ENCODE results near the gene NUP98.
"Not testable (repeated sequence)": the region's sequence is repeated elsewhere in the genome, so short reads cannot be mapped to it uniquely, and the experiment has no call there.

NUP98 gene

DNA sequence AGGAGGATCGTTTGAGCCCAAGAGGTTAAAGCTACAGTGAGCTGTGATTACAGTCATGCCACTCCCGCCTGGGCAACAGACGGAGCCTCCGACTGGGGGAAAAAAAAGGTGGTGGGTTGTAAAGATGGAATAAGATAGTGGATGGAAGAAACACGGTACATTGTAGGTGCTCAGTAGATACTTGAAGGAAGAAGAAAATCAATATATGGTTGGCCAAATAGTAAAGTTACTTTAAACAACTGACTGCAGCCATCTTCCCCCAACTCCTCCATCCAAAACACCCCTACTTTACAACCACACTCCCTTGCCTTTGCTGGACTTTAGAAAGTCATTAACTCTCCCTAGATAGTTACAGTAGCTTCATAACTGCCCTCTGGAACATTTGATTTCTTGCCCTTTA, 2.5 kb upstream of the NUP98 start:
- no peak overlapping the region for H3K4me3 ChIP-seq (replicated peaks; ENCODE audit: low read depth, low read length)
- TF ChIP-seq, protein P1, sequence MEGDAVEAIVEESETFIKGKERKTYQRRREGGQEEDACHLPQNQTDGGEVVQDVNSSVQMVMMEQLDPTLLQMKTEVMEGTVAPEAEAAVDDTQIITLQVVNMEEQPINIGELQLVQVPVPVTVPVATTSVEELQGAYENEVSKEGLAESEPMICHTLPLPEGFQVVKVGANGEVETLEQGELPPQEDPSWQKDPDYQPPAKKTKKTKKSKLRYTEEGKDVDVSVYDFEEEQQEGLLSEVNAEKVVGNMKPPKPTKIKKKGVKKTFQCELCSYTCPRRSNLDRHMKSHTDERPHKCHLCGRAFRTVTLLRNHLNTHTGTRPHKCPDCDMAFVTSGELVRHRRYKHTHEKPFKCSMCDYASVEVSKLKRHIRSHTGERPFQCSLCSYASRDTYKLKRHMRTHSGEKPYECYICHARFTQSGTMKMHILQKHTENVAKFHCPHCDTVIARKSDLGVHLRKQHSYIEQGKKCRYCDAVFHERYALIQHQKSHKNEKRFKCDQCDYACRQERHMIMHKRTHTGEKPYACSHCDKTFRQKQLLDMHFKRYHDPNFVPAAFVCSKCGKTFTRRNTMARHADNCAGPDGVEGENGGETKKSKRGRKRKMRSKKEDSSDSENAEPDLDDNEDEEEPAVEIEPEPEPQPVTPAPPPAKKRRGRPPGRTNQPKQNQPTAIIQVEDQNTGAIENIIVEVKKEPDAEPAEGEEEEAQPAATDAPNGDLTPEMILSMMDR (IDR thresholded peaks at IDR 0.05; ENCODE audit: low read length, missing control alignments) = no peak

DNA sequence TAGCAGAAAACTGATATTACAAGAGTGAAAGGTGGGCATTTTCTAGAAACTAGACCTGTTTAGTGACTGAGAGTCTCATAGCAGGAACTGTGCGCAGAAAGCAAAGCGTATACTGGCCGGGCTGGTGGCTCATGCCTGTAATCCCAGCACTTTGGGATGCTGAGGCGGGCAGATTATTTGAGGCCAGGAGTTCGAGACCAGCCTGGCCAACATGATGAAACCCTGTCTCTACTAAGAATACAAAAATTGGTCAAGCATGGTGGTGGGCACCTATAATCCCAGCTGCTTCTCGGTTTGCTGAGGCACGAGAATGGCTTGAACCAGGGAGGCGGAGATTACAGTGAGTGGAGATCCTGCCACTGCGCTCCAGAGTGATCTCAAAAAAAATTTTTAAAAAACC, 1.8 kb upstream of the NUP98 start:
- TF ChIP-seq, protein P1 (IDR thresholded peaks at IDR 0.05; ENCODE audit: low read length, missing control alignments) = no peak
- DNase-seq (ENCODE audit: low read depth) = no peak
- H3K4me3 ChIP-seq (replicated peaks; ENCODE audit: low read depth, low read length) = no peak overlapping the region

More for the DNA sequence above, 2.5 kb upstream of the NUP98 start:
- DNase-seq (ENCODE audit: low read depth) = no peak

DNA sequence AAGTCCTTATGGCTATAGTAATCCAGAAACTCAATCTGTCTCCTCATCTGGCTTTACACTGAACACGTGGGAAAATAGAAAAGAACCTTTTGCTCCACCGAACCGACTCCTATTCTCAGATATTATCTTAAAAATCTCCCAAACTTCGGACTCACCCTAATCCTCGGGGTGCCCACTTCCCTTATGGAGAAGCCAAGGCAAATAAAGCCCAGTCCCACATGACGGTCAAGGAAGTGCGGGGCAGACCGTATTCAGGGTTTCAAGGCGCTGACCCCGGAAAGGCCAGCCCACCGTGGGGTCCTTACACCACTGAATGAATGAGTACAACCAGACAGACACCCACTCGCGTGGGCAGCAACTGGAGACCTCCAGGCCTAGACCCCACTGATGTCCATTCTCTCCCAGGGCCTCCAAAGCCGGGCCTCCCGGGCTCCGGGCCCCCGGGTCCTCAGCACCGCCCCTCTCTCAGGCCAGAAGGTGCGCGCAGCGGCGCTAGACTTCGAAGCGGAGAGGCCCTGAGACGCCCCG, 489 bp downstream of the NUP98 start:
- TF ChIP-seq, protein P1 (IDR thresholded peaks at IDR 0.05; ENCODE audit: low read length, missing control alignments) = no peak
- peak; percentile 5 for DNase-seq (ENCODE audit: low read depth)
- H3K4me3 ChIP-seq (replicated peaks; ENCODE audit: low read depth, low read length) = peak overlapping the region; percentile 82

DNA sequence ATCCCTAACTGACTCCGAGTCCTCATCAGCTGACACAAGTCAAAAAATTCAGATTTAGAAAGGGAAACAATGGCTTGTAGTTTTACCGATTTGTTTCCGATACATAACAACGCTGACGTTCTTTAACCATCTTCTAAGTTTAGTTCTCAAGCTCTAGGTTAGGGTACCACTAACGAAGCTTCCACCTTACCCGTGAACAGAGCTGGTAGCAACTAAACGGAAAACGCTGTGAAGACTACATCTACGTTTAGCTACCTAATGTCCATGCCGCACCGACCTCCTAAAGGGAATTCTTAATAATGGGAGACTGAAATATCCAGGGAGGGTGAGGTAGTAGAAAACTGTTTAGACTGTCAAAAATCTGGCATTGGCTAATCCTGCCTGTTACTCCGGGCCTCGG, 1.0 kb downstream of the NUP98 start:
- H3K4me3 ChIP-seq (replicated peaks; ENCODE audit: low read depth, low read length) = peak overlapping the region; percentile 82
- DNase-seq (ENCODE audit: low read depth) = no peak
- TF ChIP-seq, protein P1 (IDR thresholded peaks at IDR 0.05; ENCODE audit: low read length, missing control alignments) = no peak

DNA sequence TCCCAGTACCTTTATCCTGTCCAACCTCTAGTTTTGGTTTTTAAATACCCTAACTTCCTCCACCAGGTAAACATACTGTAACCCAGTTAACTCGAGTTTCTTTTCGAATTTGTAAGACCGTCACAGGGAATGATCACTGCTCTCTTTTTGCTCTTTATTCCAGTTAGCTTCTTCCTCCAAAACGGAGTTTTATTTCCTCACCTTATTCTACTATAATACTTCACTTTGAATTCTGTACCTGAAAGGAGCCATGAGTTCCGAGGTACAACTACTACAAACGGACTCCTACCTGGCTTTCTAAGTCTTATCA, 1.4 kb downstream of the NUP98 start:
- TF ChIP-seq, protein P1 (IDR thresholded peaks at IDR 0.05; ENCODE audit: low read length, missing control alignments) = no peak
- DNase-seq (ENCODE audit: low read depth) = no peak
- peak overlapping the region; percentile 82 for H3K4me3 ChIP-seq (replicated peaks; ENCODE audit: low read depth, low read length)

DNA sequence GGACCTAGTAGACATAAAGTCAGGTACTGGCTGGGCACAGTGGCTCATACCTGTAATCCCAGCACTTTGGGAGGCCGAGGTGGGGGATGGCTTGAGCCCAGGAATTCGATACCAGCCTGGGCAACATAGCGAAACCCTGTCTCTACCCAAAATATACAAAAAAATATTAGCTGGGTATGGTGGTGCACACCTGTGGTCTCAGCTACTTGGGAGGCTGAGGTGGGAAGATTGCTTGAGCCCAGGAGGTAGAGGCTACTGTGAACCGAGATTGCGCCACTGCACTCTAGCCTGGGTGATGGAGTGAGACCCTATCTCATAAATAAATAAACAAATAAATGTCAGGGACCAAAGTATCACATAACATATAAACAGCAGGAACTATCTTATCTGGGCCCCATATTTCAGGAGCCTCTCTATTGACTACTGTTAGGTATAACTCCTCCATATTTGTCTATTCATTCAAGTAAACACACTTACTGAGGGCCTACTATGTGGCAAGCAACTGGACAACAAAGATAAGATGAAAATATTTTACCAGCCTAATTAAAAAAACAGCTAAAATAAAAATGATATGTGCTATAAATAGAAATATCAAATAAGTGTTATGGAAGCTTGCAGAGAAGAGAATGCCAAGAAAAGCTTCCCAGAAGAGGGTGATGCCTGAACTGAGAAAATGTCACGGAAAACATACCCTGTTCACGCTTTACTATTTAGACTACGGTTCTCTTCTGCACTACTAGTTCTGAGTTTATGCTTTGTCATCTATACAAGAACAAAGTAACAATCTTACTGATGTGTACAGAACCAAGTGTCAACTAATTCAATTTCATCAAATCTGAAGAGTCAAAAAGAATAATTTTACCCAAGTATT, 2.0 kb downstream of the NUP98 start:
- H3K4me3 ChIP-seq (replicated peaks; ENCODE audit: low read depth, low read length) = peak overlapping the region; percentile 82
- TF ChIP-seq, protein P1 (IDR thresholded peaks at IDR 0.05; ENCODE audit: low read length, missing control alignments) = no peak
- DNase-seq (ENCODE audit: low read depth) = no peak

DNA sequence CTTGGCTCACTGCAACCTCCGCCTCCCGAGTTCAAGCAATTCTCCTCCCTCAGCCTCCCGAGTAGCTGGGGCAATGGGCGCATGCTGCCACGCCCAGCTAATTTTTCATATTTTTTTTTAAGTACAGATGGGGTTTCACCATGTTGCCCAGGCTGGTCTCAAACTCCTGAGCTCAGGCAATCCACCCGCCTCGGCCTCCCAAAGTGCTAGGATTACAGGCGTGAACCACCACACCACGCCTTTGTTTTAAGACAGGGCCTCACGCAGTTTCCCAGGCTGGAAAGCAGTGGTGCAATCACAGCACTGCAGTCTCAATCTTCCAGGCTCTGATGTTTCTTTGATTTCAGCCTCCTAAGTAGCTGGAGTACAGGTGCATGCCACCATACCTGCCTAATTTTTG, 3.0 kb downstream of the NUP98 start:
- DNase-seq (ENCODE audit: low read depth) = not testable (repeated sequence)

More for the DNA sequence above, 3.0 kb downstream of the NUP98 start:
- H3K4me3 ChIP-seq (replicated peaks; ENCODE audit: low read depth, low read length) = not testable (repeated sequence)

Data from fibroblast of pulmonary artery (primary cell).